OCI-LY1 (cell line): ENCODE measurements around the gene MROH9.

ENCODE experiments used
- EZH2 ChIP-seq: fragments of 200-600 bp; sonication (generic), shearing (Covaris generic); IDR thresholded peaks from 2 replicates; pipeline ENCODE4 v1.8.0; 2017; ENCODE audit warnings: borderline replicate concordance, mixed run types, mild to moderate bottlenecking, antibody characterized with exemption, low read length, moderate library complexity, mixed read lengths
- TF ChIP-seq, protein P1 (sequence below): fragments of 200-600 bp; sonication (generic), shearing (Covaris generic); IDR thresholded peaks from 2 replicates; pipeline ENCODE4 v1.5.1; 2017; ENCODE audit warnings: mild to moderate bottlenecking, antibody characterized with exemption, low read length, moderate library complexity, mixed read lengths

DNA sequence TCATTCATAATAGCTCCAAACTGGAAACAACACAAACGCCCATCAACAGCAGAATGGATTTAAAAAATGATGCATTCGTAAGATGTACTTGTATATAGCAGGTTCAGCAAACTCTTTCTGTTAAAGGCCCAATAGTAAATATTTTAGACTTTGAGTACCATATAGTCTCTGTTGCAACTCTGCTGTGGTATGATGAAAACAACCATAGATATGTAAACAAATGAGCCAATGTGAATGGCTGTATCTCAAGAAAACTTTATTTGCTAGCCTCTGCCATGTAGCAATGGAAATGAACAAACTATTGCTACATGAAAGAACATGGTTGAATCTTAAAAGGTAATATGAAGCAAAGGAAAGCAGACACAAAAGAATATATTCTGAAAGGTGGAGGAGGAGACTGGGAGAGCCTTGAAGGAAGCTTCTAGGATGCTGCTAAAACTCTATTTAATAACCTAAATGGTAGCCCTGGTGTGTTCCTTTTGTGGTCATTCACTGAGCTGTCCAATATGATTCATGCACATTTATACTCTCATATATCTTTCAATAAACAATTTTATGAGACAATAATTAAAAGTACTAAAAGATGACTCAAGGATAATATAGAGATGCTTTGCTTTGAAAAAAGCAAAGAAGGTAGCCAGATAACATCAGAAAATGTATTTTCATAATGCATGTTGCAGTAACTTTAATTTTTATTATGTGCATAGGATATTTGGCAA lies 126.2 kb downstream of the MROH9 start:
- no peak for TF ChIP-seq EZH2
- TF ChIP-seq, protein P1, sequence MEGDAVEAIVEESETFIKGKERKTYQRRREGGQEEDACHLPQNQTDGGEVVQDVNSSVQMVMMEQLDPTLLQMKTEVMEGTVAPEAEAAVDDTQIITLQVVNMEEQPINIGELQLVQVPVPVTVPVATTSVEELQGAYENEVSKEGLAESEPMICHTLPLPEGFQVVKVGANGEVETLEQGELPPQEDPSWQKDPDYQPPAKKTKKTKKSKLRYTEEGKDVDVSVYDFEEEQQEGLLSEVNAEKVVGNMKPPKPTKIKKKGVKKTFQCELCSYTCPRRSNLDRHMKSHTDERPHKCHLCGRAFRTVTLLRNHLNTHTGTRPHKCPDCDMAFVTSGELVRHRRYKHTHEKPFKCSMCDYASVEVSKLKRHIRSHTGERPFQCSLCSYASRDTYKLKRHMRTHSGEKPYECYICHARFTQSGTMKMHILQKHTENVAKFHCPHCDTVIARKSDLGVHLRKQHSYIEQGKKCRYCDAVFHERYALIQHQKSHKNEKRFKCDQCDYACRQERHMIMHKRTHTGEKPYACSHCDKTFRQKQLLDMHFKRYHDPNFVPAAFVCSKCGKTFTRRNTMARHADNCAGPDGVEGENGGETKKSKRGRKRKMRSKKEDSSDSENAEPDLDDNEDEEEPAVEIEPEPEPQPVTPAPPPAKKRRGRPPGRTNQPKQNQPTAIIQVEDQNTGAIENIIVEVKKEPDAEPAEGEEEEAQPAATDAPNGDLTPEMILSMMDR = no peak
